HS-5 (cell line): ENCODE measurements around the gene GSTK1.
"Not testable (repeated sequence)": the region's sequence is repeated elsewhere in the genome, so short reads cannot be mapped to it uniquely, and the experiment has no call there.

Experiments
- DNase-seq: peaks from one replicate; pipeline ENCODE4 v3.0.0-alpha.2; 2012; ENCODE audit warnings: low read depth

The GSTK1 gene

DNA sequence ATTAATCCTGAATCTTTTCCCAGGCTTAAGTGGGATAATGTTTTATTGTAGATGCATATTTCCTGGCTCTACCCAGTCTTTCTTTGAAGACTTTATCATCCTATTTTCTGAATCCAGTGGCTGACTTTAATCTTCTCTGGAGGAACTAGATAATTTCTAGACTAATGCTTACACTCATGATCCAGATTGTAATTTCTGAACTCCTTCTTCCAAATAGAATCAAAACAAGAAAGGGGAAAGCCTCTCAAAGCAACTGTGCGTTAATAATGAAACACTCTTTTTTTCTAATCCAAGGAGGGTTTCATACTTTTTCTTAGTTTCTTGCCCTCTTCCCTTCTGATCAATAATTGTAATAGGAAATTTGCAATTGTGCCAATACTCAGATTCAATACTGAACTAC is 8.0 kb downstream of the GSTK1 start:
- no peak for DNase-seq

DNA sequence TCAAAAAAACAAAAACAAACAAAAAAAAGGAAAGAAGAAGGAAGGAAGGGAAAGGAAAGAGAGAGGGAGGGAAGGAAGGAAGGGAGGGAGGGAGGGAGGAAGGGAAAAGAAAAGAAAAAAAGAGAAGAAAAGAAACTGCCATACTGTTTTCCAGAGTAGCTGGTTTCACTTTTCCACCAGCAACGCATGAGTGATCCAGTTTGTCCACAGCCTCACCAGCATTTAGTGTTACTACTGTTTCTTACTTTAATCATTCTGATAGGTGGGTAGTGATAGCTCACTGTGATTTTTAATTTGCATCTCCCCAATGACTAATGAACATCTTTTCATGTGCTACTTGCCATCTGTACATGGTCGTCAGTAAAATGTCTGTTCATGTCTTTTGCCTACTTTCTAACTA is 9.6 kb downstream of the GSTK1 start:
- DNase-seq, result no peak

DNA sequence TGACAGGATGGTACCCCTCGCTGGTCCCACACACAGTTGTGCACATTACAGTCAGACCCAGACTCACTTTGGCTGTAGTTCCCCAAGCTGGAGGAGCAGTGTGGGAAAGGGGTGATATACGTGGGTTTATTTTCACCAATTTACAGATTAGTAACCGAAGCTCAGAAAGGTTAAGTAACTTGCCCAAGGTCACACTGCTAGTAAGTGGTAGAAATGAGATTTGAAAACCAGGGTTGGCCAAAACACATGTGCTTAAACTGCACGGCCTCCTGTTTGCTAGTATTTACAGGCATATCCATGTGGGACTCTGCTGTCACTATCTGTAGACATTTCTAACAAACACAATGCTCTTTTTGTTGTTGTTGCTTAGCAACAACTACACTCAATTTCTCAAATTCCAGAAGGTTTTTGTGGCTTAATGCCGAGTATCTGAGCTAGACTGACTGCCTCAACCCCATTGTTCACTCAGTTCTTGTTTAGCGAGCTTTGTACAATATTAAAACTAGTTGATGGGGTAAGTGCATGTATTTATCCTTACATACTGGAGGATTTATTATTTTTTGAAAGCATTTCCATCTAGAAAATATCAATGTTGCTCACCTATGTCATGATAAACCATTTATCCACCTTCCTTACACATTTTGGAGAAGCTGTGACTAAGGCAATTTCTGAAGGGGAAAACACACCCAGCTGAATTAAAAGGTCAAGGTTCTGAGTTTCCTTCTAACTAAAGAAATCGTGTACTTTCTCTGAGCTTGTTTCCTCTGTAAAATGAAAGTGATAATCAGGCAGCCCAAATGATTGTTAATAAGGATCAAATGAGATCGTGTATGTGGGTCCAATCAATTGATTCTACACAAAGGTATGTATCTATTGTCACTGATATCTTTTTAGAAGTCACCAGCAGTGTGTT is 16.2 kb downstream of the GSTK1 start:
- DNase-seq, result no peak

- no peak for DNase-seq
These were observed 16.9 kb downstream of the GSTK1 start for GRCh38 chr7:143280160-143280559.

- no peak for DNase-seq
These were observed 17.3 kb downstream of the GSTK1 start for GRCh38 chr7:143280566-143280965.

- DNase-seq, result no peak
These were observed 18.3 kb downstream of the GSTK1 start for GRCh38 chr7:143281529-143281928.

- DNase-seq, result no peak
These were observed 18.9 kb downstream of the GSTK1 start for GRCh38 chr7:143282124-143282523.

GRCh38 chr7:143283381-143283780 is 20.1 kb downstream of the GSTK1 start:
- DNase-seq, result no peak

GRCh38 chr7:143284591-143285469 is 21.6 kb downstream of the GSTK1 start, which contains the start of gene TMEM139:
TMEM139 (plus strand) TSS chr7:143284958; CDS start chr7:143285958, 1,000 bp downstream.
- no peak for DNase-seq

GRCh38 chr7:143285470-143285778 is 22.2 kb downstream of the GSTK1 start:
- DNase-seq, result no peak

GRCh38 chr7:143285806-143286521 is 22.7 kb downstream of the GSTK1 start:
- no peak for DNase-seq

GRCh38 chr7:143286522-143286890 is 23.3 kb downstream of the GSTK1 start:
- no peak for DNase-seq

DNA sequence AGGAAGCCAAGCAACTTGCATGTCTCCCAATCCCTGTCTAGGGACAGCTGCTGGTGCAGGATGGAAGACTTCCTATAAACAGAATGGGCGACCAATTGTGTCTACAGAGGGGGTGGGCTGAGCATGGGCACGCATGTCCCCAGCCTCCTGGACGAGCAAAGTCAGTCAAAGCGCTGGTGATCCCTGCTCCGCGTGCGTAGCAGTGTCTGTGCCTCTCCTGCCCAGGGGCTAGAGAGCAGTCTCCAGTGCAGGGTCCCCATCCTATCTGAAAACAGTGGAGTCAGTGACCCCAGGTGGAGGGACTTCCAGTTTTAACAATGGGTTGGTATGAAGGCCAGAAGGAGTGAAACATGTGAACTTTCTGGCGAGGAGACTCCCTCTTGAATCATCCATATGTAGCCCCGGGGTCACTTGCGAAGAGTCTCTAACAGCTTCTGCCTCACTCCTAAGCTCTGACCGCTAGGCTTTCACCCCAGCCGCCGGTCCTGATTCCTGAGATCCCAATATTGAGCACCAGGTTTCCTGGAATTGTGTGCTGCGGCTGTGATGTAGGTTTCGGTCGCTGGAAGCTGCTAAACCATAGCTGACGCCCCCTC is 24.2 kb downstream of the GSTK1 start:
- DNase-seq, result no peak

GRCh38 chr7:143287935-143288826 is 24.9 kb downstream of the GSTK1 start, which contains the start of gene CASP2:
CASP2 (plus strand) TSS chr7:143288351; CDS start chr7:143288456, 105 bp downstream.
- DNase-seq, result peak; percentile 45

DNA sequence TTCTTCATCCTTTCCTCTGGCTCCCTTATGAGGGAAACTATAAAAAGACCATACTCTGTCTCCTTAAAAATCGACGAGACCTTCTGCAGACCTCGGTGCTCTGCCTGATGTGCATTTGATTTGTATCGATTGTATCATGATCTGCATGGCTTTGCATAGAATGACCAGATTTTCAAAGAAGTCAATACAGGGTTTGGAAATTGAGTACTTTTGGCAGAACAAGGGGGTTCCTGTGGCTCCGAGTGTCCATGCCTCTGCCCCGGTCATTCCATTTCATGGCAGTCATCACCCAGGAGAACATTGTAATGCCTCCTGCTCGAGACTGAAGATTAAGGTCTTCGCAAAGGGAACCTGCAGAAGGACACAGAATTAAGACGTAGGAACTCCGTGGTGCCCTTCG is 25.6 kb downstream of the GSTK1 start:
- DNase-seq, result no peak

DNA sequence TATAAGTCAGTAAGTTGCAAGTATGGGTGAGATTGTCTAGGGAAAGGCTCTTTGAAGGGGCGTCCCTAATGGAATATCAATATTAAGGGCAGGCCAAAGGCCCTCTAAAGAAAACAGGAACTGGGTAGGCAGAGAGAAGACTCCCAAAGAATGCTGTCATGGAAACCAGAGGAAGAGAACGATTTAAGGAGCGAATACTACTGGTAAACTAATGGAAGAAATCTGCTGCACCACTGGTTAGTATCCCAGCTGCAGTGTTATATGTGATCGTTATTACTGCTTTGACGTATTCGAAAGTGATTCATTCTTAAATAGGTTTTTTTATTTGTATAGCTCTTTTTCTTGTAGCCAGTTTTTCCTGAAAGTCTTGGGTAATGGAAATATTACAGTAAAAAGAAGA is 26.2 kb downstream of the GSTK1 start:
- DNase-seq, result no peak

DNA sequence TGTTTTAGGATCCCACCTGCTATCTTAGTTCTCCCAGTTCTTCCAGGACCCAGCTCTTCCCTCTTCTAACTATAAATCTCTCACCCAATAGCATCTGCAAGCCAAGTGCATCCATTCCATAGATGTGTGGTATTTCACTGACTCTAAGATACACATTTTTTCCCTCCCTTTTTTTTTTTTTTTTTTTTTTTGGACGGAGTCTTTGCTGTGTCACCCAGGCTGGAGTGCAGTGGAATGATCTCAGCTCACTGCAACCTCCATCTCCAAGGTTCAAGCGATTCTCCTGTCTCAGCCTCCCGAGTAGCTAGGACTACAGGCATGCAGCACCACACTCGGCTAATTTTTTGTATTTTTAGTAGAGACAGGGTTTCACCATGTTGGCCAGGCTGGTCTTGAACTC is 26.6 kb downstream of the GSTK1 start:
- DNase-seq, result not testable (repeated sequence)

- no peak for DNase-seq
These were observed 27.1 kb downstream of the GSTK1 start for GRCh38 chr7:143290293-143290692.

DNA sequence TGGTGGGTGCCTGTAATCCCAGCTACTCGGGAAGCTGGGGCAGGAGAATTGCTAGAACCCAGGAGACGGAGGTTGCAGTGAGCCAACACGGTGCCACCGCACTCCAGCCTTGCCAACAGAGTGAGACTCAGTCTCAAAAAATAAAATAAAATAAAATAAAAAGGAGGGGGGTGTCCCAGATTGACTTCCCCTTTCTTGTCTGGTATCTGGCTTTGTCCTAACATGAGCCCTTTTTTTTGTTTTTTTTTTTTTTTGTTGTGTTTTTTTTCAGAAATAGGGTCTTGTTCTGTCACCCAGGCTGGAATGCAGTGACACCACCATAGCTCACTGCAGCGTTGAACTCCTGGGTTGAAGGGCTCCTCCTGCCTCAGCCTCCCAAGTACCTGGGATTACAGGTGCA is 29.6 kb downstream of the GSTK1 start:
- DNase-seq, result no peak

DNA sequence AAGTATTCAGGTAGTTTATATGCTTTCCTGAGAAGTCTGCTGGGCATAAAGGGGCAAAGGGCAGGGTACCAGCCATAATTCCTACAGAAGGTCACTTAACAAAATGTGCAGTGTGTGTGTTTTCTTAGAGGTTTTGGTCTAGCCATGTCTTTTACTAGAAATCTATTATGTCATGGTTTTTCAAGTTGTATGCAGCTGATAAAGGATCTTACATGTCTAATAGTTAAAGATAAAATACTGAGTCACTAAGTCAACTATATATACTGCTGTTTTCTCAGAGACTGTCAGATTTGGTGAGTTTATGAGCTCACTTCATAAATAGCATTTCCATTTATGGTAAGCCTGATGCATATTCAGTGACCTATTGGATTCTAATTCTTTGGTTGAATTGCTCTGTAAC is 32.6 kb downstream of the GSTK1 start:
- no peak for DNase-seq

DNA sequence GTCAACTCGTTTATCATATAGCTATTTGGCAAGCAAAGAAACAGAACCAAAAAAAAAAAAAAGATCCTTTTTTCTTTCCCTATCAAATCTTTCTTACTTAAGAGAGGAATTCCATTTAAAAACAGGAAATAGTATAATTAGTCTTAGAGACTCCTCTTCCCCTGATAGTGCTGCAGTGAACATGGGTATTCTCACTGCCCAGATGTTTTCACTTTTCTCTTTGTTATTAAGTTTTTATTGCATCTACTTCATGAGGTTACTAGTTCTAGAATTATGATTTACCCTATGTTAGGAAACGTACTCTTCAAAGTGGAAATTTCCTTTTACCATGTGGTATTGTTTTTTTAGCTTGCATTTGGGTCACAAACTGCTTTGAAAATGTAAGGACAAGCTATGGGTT is 33.4 kb downstream of the GSTK1 start:
- no peak for DNase-seq
